ENCODE results near the gene CDADC1.

DNA sequence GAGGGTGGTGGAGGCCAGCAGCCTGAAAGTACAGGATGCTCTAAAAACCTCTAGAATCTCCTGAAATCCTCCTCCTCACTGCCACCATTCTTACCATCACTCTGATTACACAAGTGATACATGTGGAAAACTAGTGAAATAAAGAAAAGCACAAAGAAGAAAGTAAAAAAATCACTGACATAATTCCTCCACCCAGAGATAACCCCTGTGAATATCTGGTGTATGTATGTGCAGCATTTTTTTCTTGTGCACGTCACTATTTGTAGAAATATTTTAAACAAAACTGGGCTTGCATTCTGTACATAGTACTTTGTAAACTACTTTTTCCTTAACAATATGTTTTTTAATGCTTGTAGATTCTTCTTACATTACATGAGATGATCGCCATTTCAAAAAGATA, 73.2 kb downstream of the CDADC1 start:
- TF ChIP-seq, protein P1, sequence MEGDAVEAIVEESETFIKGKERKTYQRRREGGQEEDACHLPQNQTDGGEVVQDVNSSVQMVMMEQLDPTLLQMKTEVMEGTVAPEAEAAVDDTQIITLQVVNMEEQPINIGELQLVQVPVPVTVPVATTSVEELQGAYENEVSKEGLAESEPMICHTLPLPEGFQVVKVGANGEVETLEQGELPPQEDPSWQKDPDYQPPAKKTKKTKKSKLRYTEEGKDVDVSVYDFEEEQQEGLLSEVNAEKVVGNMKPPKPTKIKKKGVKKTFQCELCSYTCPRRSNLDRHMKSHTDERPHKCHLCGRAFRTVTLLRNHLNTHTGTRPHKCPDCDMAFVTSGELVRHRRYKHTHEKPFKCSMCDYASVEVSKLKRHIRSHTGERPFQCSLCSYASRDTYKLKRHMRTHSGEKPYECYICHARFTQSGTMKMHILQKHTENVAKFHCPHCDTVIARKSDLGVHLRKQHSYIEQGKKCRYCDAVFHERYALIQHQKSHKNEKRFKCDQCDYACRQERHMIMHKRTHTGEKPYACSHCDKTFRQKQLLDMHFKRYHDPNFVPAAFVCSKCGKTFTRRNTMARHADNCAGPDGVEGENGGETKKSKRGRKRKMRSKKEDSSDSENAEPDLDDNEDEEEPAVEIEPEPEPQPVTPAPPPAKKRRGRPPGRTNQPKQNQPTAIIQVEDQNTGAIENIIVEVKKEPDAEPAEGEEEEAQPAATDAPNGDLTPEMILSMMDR (IDR thresholded peaks at IDR 0.05; ENCODE audit: low read depth, low read length, poor library complexity, severe bottlenecking): no peak
- TF ChIP-seq EZH2phosphoT487 (IDR thresholded peaks at IDR 0.05; ENCODE audit: borderline replicate concordance, low read length): no peak

Measured in DOHH2 (cell line).